Measurements from ENCODE around the gene SLC7A5.
"Not testable (repeated sequence)": the region's sequence is repeated elsewhere in the genome, so short reads cannot be mapped to it uniquely, and the experiment has no call there.

Gene SLC7A5

GRCh38 chr16:87831421-87832136 is 37.7 kb downstream of the SLC7A5 start:
- no peak for DNase-seq

- DNase-seq = no peak
Observed at GRCh38 chr16:87830673-87831420, 38.5 kb downstream of the SLC7A5 start.

GRCh38 chr16:87829988-87830672 is 39.2 kb downstream of the SLC7A5 start:
- DNase-seq = no peak

GRCh38 chr16:87829622-87829980 is 39.7 kb downstream of the SLC7A5 start:
- DNase-seq = no peak

- DNase-seq = no peak
Observed at GRCh38 chr16:87828907-87829621, 40.2 kb downstream of the SLC7A5 start.

GRCh38 chr16:87828071-87828906 is 41.0 kb downstream of the SLC7A5 start:
- no peak for DNase-seq

GRCh38 chr16:87827588-87827915 is 41.8 kb downstream of the SLC7A5 start:
- DNase-seq = not testable (repeated sequence)

- DNase-seq = no peak
Observed at GRCh38 chr16:87826798-87827587, 42.3 kb downstream of the SLC7A5 start.

- DNase-seq = not testable (repeated sequence)
Observed at GRCh38 chr16:87826407-87826797, 42.9 kb downstream of the SLC7A5 start.

GRCh38 chr16:87825842-87826120 is 43.5 kb downstream of the SLC7A5 start:
- not testable (repeated sequence) for DNase-seq

GRCh38 chr16:87824991-87825841 is 44.1 kb downstream of the SLC7A5 start:
- DNase-seq = no peak

GRCh38 chr16:87824016-87824990 is 45.0 kb downstream of the SLC7A5 start:
- DNase-seq = no peak

- DNase-seq = no peak
Observed at GRCh38 chr16:87823181-87823929, 46.0 kb downstream of the SLC7A5 start.

- DNase-seq = no peak
Observed at GRCh38 chr16:87822108-87822970, 47.0 kb downstream of the SLC7A5 start.

- no peak for DNase-seq
Observed at GRCh38 chr16:87821376-87822107, 47.8 kb downstream of the SLC7A5 start.

- no peak for DNase-seq
Observed at GRCh38 chr16:87819983-87820382, 49.3 kb downstream of the SLC7A5 start.

GRCh38 chr16:87819282-87819681 is 50.0 kb downstream of the SLC7A5 start:
- no peak for DNase-seq
